Omental fat pad (tissue), 4 donors: ENCODE results near the gene EPG5. TPM values are rescaled to one million over a fixed set of nuclear protein-coding genes. Genes with fewer than 3 reads are reported as not detected.

Experiments
- ATAC-seq: fragments of 150-250 bp; one replicate; pipeline ENCODE4 v1.9.1; 2016; ENCODE audit warnings: mild to moderate bottlenecking, moderate library complexity; ENCODE audit not compliant: low FRiP score
- DNase-seq: peaks from one replicate; pipeline ENCODE4 v3.0.0-alpha.2; 2019; ENCODE audit warnings: low spot score
- CTCF ChIP-seq, 3 donors: fragments of 450-650 bp; IDR thresholded peaks; one replicate each; pipeline ENCODE4 v1.5.1; 2016 to 2017; ENCODE audit warnings: antibody characterized with exemption in 3 of 3, mild to moderate bottlenecking in 3 of 3, moderate library complexity in 2 of 3
- total RNA-seq, 4 donors: library from RNA; depleted of rRNA; stranded (reverse); fragments of >200 nt; gene quantifications; one replicate each; pipeline ENCODE4 v1.1.0, GENCODE V29; 2016

EPG5 gene
- total RNA-seq, 4 donors from 2014 or later, result 24.9 to 43.7 (median 26.2) TPM

- ATAC-seq (no peak), DNase-seq (no peak)
- TF ChIP-seq CTCF (IDR thresholded peaks at IDR 0.05), result no peak
Observed at GRCh38 chr18:45860971-45861370, 106.2 kb downstream of the EPG5 start.

- no peak for TF ChIP-seq CTCF (IDR thresholded peaks at IDR 0.05)
- ATAC-seq, result no peak
- DNase-seq, result no peak
Observed at GRCh38 chr18:45860492-45860891, 106.6 kb downstream of the EPG5 start.

GRCh38 chr18:45859334-45859733 is 107.8 kb downstream of the EPG5 start:
- ATAC-seq (no peak), DNase-seq (no peak)
- no peak for TF ChIP-seq CTCF (IDR thresholded peaks at IDR 0.05)

- no peak for TF ChIP-seq CTCF (IDR thresholded peaks at IDR 0.05)
- DNase-seq (no peak), ATAC-seq (no peak)
Observed at GRCh38 chr18:45856531-45856930, 110.6 kb downstream of the EPG5 start.

- no peak for DNase-seq
- no peak for ATAC-seq
- TF ChIP-seq CTCF (IDR thresholded peaks at IDR 0.05), result no peak
Observed at GRCh38 chr18:45854036-45854586, 113.0 kb downstream of the EPG5 start.

- no peak for DNase-seq
- no peak for TF ChIP-seq CTCF (IDR thresholded peaks at IDR 0.05)
- no peak for ATAC-seq
Observed at GRCh38 chr18:45852631-45853030, 114.5 kb downstream of the EPG5 start.

- DNase-seq, result no peak
- ATAC-seq, result no peak
- no peak for TF ChIP-seq CTCF (IDR thresholded peaks at IDR 0.05)
Observed at GRCh38 chr18:45851161-45851925, 115.8 kb downstream of the EPG5 start.
